ENCODE results near the gene WNT9B.

The WNT9B gene

DNA sequence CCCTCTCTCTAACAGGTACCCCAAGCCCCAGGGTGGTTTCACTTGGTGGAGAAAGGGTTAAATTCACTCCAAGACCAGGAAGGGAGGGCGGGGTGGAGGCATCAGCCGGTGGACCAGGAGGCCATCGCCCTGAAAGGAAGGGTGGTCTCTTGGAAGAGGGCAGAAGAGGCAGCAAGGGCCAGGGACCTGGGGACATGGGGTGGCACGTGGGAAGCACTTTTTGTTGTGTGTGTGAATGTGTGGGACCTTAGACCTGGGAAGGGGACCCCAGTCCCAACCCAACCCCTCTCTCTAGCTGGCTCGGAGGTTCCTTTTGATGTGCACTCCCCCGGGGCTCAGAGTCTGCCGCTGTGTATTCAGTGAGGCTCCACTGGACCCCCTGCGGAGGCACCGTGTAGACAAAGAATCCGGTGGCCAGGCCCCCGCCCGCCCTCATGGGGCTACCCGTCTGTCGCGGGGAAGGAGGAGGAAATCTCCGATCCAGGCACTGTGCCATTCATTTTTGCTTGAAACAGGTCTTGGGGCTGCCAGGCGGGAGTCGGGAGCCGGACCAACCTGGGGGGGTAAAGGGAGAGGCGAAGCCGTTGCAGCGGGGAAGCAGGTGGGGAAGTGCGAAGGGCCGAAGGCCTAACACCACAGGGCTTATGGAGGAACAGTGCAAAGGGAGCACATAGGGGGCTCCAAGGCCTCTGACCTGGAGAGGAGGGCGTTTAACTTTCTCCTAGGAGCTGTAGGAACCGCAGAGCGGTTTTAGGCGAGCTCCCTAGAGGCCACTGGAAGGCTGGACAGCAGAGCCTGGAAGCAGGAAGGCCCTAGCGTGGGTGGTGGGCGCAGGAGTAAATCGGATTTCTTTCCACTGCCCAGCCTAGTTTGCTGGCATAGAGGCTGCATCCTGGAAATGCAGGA, 29.6 kb upstream of the WNT9B start:
- TF ChIP-seq, protein P1, sequence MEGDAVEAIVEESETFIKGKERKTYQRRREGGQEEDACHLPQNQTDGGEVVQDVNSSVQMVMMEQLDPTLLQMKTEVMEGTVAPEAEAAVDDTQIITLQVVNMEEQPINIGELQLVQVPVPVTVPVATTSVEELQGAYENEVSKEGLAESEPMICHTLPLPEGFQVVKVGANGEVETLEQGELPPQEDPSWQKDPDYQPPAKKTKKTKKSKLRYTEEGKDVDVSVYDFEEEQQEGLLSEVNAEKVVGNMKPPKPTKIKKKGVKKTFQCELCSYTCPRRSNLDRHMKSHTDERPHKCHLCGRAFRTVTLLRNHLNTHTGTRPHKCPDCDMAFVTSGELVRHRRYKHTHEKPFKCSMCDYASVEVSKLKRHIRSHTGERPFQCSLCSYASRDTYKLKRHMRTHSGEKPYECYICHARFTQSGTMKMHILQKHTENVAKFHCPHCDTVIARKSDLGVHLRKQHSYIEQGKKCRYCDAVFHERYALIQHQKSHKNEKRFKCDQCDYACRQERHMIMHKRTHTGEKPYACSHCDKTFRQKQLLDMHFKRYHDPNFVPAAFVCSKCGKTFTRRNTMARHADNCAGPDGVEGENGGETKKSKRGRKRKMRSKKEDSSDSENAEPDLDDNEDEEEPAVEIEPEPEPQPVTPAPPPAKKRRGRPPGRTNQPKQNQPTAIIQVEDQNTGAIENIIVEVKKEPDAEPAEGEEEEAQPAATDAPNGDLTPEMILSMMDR (IDR thresholded peaks at IDR 0.05; ENCODE audit: control extremely low read depth, extremely low read depth, low read depth, missing control alignments) = no peak
- DNase-seq (ENCODE audit: extremely low spot score) = no peak
- CTCF ChIA-PET = interaction anchor here (1.3 to 2.5 kb wide), 4 partner anchors 9 to 20 kb away, joined by 3 to 10 read pairs (median 4); no protein-coding TSS in a partner anchor
- POLR2A ChIA-PET = no interaction called here

DNA sequence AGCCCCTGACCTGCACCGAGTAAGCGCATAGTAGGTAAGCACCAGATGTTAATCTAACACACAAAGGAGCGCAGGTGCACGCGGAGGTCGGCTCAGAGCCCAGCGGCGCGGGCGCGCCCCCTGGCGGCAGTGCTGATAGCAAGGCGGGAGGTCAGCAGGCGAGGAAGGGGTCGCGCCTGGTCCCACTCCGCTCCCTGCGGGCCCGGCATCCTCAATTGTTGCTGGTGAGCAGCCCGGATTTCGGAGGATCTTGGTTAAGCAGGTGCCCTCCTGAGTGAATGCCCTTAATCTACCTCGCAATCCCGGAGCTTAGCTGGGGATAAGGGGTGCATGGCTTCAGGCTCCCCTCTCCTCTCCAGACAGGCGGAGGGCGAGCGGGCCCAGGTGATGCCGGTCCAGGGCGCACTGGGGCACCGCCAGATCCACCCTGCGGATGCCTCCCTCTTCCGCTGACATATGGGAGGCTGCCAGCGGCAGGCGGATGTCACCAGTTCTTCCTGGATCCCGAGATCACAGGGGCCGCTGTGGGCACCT, 28.9 kb upstream of the WNT9B start:
- ChIA-PET POLR2A (no interaction called here), CTCF (interaction anchor here (1.2 to 2.5 kb wide), 4 partner anchors 12 to 20 kb away, joined by 3 to 10 read pairs (median 4); no protein-coding TSS in a partner anchor)
- peak; percentile 57 for DNase-seq (ENCODE audit: extremely low spot score)
- TF ChIP-seq, protein P1 (IDR thresholded peaks at IDR 0.05; ENCODE audit: control extremely low read depth, extremely low read depth, low read depth, missing control alignments) = peak; percentile 67

DNA sequence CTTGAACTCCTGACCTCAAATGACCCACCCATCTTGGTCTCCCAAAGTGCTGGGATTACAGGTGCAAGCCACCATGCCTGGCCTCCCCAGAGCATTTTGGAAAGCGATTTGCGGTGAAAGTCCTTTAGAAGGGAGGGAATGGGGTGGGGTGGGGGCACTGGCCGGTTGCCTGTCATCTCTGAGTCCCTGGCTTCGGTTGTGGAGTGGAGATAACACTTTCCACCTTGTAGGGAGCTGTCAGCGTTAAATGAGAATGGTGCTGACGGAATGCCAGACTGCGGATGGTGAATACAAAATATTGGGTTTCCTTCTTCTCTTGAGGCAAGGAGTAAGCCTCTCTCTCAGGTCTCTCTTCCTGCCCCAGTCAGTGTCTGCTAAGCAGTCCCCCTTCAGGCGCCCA, 27.7 kb upstream of the WNT9B start:
- POLR2A ChIA-PET = no interaction called here
- CTCF ChIA-PET = interaction anchor here (1.2 kb wide), 1 partner anchor 13 kb away, joined by 4 read pairs; no protein-coding TSS in a partner anchor
- no peak for DNase-seq (ENCODE audit: extremely low spot score)
- TF ChIP-seq, protein P1 (IDR thresholded peaks at IDR 0.05; ENCODE audit: control extremely low read depth, extremely low read depth, low read depth, missing control alignments) = no peak

DNA sequence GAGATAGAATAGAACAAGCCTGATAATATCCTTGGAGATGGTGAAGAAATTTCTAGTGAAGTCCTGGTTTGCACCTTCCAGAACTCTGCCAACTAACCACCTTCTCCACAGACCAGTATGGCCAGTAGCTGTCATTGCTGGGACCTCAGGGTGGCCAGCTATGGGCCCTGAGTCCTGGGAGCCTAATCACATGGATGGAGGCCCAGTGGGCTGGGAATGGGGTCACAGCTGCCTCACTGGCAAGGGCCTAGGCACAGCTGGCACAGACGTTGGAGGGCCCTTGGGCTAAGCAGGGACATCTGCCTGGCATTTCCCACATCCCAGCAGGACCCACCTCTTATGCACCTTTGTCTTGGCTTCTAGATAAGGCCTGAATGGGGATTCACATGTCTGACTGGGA, 25.3 kb upstream of the WNT9B start:
- DNase-seq (ENCODE audit: extremely low spot score) = no peak
- ChIA-PET POLR2A (no interaction called here), CTCF (interaction anchor here (1.5 to 2.9 kb wide), 2 partner anchors 9 to 26 kb away, joined by 3 to 22 read pairs; no protein-coding TSS in a partner anchor)
- TF ChIP-seq, protein P1 (IDR thresholded peaks at IDR 0.05; ENCODE audit: control extremely low read depth, extremely low read depth, low read depth, missing control alignments) = no peak

DNA sequence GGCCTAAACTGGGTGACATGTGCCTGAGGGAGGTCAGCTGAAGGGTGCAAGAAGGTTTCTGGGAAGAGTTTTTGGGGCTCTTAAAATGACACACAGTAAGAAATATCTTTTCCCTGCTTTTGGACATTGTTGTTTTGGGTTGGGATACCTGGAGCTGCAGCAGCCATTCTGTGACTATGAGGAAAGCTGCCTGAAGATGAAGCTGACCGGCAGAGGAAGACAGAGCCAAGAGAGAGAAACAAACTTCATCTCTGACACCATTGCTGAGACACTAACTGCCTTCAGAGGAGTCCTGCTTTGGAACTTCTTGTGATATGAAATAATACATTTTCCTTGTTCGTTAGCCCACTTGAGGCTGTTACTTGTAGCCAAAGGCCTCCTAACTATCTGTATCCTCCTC, 24.1 kb upstream of the WNT9B start:
- TF ChIP-seq, protein P1 (IDR thresholded peaks at IDR 0.05; ENCODE audit: control extremely low read depth, extremely low read depth, low read depth, missing control alignments) = no peak
- POLR2A ChIA-PET = no interaction called here
- CTCF ChIA-PET = interaction anchor here (1.5 to 2.9 kb wide), 2 partner anchors 8 to 28 kb away, joined by 3 to 22 read pairs; no protein-coding TSS in a partner anchor
- DNase-seq (ENCODE audit: extremely low spot score) = no peak

DNA sequence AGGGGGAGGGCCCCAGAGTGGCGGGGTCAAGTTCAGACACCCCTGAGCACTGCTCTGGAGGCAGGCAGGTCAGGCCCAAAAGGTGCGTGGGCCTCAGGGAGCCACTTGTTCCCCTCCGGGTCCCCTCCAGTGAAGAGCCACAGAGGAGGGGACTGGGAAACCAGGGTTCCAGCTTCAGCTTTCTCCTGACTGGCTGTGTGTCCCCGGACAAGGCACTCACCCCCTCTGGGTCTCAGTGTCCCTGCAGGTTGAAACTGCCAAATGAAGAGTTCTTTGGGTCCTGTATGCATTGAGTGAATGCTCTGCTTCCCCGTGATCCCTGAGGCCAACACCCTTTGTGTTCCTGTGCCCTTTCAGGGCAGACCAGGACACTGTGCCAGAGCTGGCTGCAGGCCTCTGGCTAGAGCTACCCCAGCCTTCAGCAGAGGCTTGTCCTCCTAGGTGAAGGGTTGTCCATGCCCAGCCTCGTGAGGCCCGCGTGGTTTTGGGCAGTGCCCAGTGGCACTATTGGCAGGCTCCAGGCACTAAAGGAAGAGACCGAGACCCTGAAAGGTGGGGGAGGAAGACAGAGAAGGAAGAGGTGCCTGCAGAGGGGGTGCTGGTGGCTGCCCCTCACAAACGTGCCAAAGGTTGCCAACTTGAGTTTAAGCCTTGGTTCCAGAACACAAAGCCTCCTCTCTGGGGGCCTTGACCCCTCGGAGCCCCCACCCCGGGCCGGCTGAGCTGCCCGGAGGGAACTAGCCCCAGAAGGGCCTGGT, 19.6 kb upstream of the WNT9B start:
- no peak for DNase-seq (ENCODE audit: extremely low spot score)
- CTCF ChIA-PET = interaction anchor here (1.2 to 1.7 kb wide), 2 partner anchors 10 to 11 kb away, joined by 4 to 5 read pairs; no protein-coding TSS in a partner anchor
- POLR2A ChIA-PET = no interaction called here
- TF ChIP-seq, protein P1 (IDR thresholded peaks at IDR 0.05; ENCODE audit: control extremely low read depth, extremely low read depth, low read depth, missing control alignments) = no peak

Data from GM10248 (cell line).